Medulla oblongata (tissue), 1 donor: ENCODE data around the gene SLCO3A1.
A peak's percentile ranks its signal among the peaks of the same experiment; 100 is the strongest.

Experiments used
- DNase-seq: peaks from one replicate; pipeline ENCODE4 v3.0.0-alpha.2; 2015; ENCODE audit errors: extremely low spot score

The SLCO3A1 gene

DNA sequence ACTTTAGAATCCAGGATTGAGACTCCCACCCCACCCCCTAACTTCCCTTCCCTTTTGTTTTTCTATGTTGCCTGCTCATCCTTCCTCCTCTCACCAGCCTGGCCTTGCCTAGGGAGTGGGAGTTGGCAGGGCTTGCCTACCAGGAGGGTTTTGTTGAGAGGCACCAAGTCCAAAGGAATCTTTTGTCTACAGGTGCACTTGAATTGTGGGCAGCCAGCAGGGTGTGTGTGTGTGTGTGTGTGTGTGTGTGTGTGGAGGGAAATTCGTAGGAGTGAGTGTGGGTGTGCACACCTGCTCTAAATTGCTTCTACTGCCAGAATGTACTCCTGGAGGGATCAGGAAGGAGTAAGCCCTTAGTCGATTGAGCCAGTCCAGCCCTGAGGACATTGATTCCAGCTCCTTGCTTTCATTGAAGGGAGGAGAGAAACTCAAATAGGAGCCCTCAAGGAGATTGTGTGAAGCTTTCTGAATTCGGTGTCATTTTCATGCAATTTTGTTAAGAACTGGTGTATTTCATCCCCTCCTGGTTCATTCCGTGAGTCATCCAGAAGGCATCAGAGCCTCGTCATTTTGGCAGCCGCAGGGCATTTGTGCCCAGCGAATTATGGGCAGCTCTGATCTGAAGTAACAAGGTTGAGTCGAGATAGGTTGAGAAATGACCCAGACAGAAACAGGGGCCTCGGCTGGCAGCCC, 112.1 kb downstream of the SLCO3A1 start:
- DNase-seq, result no peak

DNA sequence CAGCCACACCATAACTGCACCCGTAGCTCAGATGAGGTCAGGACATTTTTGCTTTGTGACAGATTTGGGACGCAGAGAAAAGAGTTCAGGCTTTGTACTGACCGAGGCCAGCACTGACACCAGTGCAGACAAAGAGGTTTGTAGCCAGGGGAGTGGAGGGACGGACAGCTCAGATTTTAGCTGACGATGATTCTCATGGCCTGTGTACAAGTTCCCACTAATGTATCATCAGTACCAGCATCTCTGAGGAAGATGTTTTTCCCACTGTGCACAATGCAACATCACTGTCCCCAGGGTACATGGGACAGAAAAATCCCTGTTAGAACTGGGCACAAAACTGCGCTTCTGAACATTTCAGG, 112.7 kb downstream of the SLCO3A1 start:
- peak; percentile 43 for DNase-seq

DNA sequence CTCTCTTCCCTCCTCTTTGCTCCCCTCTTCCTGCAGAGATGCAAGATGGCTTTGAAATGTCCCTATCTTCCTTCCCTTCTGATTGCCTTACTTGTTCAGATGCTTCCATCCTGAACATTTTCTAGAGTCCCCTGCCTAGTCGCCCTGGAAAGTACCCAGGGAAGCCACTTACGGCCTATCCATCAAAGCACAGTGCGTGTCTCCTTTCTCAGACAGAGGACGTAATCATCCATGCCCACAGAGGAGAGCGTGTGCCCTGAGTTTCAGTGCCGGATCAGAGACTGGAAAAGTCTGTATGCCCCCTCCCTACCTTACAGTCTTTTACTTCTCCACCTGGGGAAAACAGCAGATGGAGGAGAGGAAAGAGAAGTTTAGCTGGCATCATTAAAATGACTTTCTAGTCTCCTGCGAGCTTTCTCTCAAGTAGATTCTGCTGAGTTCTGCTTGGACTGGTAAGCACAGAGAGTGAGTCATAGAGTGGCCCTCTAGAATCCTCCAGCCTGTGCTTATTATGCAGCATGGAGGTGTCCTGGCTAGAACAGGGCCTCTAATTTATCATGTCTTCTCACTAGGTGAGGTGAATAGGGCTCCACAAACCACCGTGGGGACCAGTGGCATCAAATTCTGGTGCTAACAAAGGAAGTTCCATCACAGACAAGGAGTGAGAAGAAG, 114.6 kb downstream of the SLCO3A1 start:
- no peak for DNase-seq

DNA sequence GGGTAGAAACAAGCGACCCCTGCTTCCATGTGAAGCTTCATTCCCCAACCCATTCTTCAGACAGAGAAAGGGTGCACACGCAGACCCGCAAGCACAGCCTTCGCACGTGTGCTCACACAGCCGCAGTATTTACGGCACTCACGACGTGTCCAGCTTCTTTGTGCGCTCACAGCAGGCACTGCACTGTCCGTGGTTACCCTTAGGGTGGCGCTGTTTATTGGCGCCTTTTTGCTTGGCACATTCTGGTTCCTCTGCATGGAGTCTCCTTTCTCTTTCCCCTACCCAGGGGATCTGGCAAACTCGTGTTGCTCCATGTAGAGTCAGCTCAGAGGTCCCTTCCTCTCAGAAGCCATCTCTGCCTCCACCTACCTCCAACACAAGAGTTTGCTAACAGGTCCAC, 115.1 kb downstream of the SLCO3A1 start:
- DNase-seq, result no peak

DNA sequence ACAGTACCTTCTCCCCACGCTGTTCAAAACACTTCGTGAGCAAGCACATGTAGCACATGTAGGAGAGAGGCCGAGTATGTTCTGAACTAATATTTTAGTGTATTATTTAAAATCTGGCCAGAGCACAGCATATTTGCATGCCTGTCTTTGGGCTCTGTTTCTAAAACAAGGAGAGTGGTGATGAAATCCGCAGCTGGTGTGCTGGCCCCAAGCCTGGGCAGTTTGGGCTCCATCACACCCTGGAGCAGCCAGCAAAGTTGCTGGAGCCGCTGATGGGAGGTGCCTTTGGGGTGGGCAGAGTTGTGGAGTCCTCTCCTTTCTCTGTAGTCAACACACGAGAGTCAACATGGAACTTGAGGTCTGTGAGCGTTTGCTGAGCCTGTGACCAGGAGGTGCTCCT, 116.6 kb downstream of the SLCO3A1 start:
- DNase-seq, result peak; percentile 72

DNA sequence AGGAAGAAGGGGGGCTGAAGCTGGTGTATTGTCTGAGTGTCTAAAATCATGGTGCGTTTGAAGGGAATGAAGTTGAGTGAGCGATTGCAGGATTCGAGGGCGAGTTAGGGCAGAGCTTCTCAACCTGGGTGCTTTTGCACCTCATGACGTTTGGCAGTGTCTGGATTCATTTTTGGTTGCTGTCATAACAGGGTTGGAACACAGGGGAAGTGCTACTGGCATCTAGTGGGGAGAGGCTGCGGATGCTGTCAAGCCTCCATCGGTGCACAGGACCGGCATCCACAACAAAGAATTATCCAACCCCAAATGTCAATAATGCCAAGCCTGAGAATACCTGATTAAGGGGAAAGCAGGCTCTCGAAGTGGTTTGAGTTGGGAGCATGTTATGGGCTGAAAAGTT, 120.0 kb downstream of the SLCO3A1 start:
- no peak for DNase-seq

DNA sequence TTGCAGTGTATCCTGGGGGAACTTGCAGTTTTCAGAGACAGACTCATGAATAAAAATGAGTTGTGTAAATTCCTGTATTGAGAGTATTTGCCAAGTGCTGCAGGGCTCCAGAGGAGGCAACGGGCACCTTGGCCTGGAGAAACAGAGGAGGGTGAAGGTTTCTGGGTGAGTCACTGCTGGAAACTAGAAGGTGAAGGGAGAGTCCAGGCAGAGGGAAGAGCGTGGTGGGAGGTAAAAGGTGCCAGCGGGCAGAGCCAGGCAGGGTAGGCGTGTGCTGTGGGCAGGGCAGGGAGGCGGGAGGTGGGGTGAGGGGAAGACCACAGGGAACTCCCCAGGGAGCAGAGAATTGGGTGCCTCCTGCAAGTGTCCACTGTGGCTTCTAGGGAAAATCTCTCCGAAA, 120.8 kb downstream of the SLCO3A1 start:
- no peak for DNase-seq

DNA sequence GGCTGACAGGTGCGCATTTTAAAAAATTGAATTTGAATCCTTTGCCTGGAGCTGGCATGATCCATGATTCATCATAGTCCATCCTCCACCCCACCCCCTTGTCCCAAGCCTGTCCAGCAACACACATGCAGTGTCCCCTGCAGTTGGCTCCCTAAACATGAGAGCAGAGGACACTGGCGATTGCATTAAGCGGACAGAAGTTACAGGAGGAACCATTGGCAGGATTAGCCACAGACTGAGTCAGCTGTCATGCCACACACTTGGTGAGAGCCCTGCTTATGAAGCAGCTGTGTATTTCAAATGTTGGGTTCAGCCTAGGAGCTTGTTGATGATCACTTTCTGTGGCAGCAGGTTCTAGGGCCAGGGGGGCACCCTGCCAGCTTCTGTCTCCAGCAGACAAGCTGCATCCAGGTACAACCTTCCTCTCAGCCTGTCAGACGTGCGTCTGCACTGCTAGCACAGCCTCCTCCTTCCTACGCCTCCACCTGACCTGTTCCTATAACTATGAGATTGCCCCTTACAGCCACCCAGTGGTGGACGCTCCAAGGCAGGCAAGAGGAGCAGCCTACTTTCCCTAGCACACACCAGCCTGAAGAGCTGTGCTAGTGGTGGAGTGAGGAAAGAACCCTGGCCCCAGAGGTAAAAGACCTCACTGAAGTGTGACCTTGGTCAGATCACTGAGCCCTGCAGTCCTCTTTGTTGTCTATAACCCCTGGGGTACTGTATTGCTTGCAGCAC, 121.9 kb downstream of the SLCO3A1 start:
- DNase-seq, result no peak

DNA sequence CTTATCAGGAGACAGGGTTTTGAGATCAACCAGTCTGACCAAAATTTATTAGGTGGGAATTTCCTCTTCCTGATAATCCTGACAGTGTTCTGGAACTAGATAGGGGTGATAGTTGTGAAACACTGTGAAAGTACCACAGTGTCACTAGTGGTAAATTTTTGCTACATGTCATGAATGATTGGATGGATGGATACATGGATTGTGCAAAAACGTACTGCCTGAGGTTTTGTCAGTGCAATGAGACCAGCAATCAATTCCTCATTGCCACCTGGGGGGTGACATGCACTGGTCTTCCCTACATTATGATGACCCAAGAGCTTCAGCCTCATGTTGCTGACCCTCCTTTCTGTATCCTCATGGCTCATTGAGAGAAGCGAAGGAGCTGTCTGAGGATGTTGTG, 123.5 kb downstream of the SLCO3A1 start:
- DNase-seq, result no peak

GRCh38 chr15:91980502-91981267, 127.2 kb downstream of the SLCO3A1 start:
- no peak for DNase-seq

GRCh38 chr15:91981821-91982800, 128.6 kb downstream of the SLCO3A1 start:
- DNase-seq, result no peak

DNA sequence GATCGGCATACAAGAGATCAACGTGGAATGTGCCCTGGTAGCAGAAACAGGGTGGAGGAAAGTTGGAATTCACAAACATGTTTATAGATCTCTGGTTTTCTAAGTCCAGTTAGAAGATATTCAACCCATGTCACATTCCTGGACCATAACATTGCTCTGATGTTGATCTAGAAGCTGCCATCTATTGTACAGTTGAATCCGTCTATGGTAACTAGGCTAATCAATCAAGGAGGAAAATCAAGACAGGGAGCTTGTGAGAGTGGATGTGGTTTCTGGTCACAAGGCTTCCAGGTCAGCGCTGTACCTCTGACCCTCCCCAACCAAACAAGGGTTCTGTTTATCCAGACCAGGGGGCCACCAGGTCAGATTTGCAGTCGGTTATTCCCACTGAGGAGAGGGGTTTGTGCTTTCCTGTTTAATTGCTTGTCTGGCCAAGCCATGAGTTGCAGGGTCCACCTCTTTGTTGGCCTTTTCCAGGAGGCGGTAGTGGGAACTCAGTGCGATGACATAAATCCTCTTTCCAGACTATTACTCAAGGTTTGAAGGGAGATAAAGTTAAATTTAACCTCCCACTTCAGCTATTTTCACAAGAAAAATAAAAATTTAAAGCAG, 130.3 kb downstream of the SLCO3A1 start:
- DNase-seq, result no peak

GRCh38 chr15:91985297-91985696, 131.8 kb downstream of the SLCO3A1 start:
- no peak for DNase-seq

- no peak for DNase-seq
Measured at GRCh38 chr15:91988071-91988470, 134.6 kb downstream of the SLCO3A1 start.

GRCh38 chr15:91988655-91989054, 135.1 kb downstream of the SLCO3A1 start:
- DNase-seq, result no peak

DNA sequence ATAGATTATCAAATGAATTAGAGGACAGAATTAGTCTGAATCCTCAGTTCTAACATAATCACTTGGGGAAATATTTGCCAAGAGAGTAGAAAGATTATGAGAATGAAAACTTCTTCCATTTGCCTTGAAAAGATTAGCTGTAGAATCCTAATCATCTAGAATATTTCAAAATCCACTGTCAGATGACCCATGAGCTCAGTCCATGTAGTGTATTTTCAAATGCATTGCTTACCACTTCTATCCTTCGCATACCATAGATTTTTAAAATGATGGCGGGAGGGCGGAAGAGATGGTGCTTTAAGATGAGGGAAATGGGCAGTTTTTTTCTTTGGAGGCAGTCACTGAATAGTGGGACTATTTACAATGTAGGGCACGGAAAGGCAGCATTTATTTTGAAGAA, 136.3 kb downstream of the SLCO3A1 start:
- DNase-seq, result no peak

DNA sequence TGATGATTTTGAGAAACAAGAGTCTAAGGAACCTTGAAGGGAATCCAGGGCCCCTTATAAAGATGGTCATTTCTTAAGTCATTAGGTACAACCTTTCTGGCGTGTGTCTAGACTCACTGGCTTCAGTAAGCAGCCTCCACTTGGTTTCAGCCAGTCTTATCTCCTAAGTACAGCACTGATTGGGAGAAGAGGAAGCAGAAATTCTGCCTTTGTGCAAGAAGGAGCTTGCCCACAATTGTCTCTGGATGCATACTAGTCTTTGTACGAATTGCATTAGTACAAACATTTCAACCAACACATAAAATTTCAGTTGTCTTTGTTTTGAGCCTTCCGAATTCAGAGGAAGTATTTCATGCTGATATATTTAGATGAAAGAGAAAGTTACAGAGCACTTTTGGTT, 139.4 kb downstream of the SLCO3A1 start:
- DNase-seq, result no peak

DNA sequence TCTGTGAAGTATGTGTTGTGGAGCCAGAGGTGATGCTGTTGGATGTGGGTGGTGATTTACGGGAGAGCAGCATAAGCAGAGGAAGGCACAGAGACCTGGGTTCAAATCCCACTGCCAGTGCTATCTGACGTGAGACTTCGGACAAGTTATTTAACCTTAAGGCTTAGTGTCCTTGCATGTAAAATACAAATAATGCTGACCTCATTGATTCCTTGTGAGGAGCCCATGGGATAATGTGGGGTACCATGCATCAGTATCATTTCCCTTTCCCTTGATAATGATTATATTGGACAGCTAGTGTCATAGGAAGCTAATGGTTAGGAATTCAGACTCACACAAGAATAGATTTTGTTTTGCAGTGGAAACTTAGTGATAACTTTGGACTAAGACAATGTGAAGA, 141.6 kb downstream of the SLCO3A1 start:
- DNase-seq, result no peak

DNA sequence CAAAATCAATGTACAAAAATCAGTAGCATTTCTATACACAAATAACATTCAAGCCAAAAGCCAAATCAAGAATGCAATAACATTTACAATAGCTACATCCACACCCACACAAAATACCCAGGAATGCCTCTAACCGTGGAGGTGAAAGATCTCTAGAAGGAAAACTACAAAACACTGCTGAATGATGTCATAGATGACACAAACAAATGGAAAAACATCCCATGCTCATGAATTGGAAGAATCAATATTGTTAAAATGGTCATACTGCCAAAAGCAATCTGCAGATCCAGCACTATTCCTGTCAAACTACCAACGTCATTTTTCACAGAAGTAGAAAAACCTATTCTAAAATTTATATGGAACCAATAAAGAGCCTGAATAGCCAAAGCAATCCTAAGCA, 143.7 kb downstream of the SLCO3A1 start:
- DNase-seq, result no peak

- no peak for DNase-seq
Measured at GRCh38 chr15:92000709-92001108, 147.2 kb downstream of the SLCO3A1 start.

GRCh38 chr15:92001307-92001706, 147.8 kb downstream of the SLCO3A1 start:
- no peak for DNase-seq
